SU-DHL-6 (cell line): ENCODE results near the gene RTN4.

Source experiments
- CTCF ChIP-seq: fragments of 200-600 bp; sonication (generic); IDR thresholded peaks from one replicate; pipeline ENCODE4 v1.5.1; 2017; ENCODE audit warnings: antibody characterized with exemption, mild to moderate bottlenecking, low read length, moderate library complexity; ENCODE audit not compliant: insufficient read depth, poor library complexity, severe bottlenecking
- EZH2phosphoT487 ChIP-seq: fragments of 200-600 bp; sonication (generic), shearing (Covaris generic); conservative IDR thresholded peaks from 2 replicates; pipeline ENCODE4 v1.6.1; 2018; ENCODE audit warnings: mild to moderate bottlenecking, antibody characterized with exemption, low read length, moderate library complexity, mixed read lengths

GRCh38 chr2:55049821-55050099 lies 491 bp downstream of the RTN4 start:
- TF ChIP-seq CTCF (no peak), EZH2phosphoT487 (no peak)
